SK-N-SH treated with all-trans-retinoic acid at 6 μM for 48 hours (cell line): ENCODE measurements around the gene ASTN2.

Experiments
- ATAC-seq: fragments of 200-7000 bp; cut with Tn5 transposase; 3 replicates; pipeline ENCODE4 v1.9.1; 2020; ENCODE audit warnings: mild to moderate bottlenecking, moderate library complexity
- ARNTL ChIP-seq: fragments of 450-650 bp; formaldehyde crosslinking; IDR thresholded peaks from 2 replicates; pipeline ENCODE4 v1.5.0; 2020; ENCODE audit warnings: low read depth, mild to moderate bottlenecking, moderate library complexity, borderline replicate concordance
- BACH2 ChIP-seq: fragments of 250-450 bp; sonication (Bioruptor Pico); IDR thresholded peaks from 2 replicates; pipeline ENCODE4 v1.9.0; 2021; ENCODE audit warnings: mild to moderate bottlenecking, borderline replicate concordance
- CREB5 ChIP-seq: fragments of 250-450 bp; sonication (Bioruptor Pico); IDR thresholded peaks from 2 replicates; pipeline ENCODE4 v1.5.1; 2020; ENCODE audit warnings: low read depth, mild to moderate bottlenecking, moderate library complexity
- CSDC2 ChIP-seq: fragments of 250-450 bp; sonication (Bioruptor Pico); IDR thresholded peaks from 2 replicates; pipeline ENCODE4 v1.5.0; 2020; ENCODE audit warnings: mild to moderate bottlenecking, moderate library complexity
- CSRNP3 ChIP-seq: fragments of 250-450 bp; sonication (Bioruptor Pico); IDR thresholded peaks from 2 replicates; pipeline ENCODE4 v1.5.1; 2021; ENCODE audit warnings: mild to moderate bottlenecking, moderate library complexity
- ESRRG ChIP-seq: fragments of 250-450 bp; sonication (Bioruptor Pico); IDR thresholded peaks from 2 replicates; pipeline ENCODE4 v1.6.1; 2021; ENCODE audit warnings: mild to moderate bottlenecking
- ISL1 ChIP-seq: fragments of 250-450 bp; sonication (Bioruptor Pico); IDR thresholded peaks from 2 replicates; pipeline ENCODE4 v2.1.2; 2022; ENCODE audit warnings: mild to moderate bottlenecking, moderate library complexity
- OSR1 ChIP-seq: fragments of 250-450 bp; sonication (Bioruptor Pico); IDR thresholded peaks from 2 replicates; pipeline ENCODE4 v1.8.0; 2022; ENCODE audit warnings: moderate library complexity, mild to moderate bottlenecking, inconsistent platforms
- PATZ1 ChIP-seq: fragments of 250-450 bp; sonication (Bioruptor Pico); IDR thresholded peaks from 2 replicates; pipeline ENCODE4 v1.8.0; 2020; ENCODE audit warnings: mild to moderate bottlenecking, moderate library complexity, borderline replicate concordance
- POU6F1 ChIP-seq: fragments of 250-450 bp; sonication (Bioruptor Pico); IDR thresholded peaks from 2 replicates; pipeline ENCODE4 v1.8.0; 2021; ENCODE audit warnings: low read depth, mild to moderate bottlenecking, moderate library complexity, borderline replicate concordance
- PPARA ChIP-seq: fragments of 250-450 bp; sonication (Bioruptor Pico); IDR thresholded peaks from 2 replicates; pipeline ENCODE4 v1.5.0; 2020; ENCODE audit warnings: mild to moderate bottlenecking, borderline replicate concordance
- RARB ChIP-seq: fragments of 250-450 bp; sonication (Bioruptor Pico); IDR thresholded peaks from 2 replicates; pipeline ENCODE4 v1.8.0; 2021; ENCODE audit warnings: mild to moderate bottlenecking, moderate library complexity
- SNAI2 ChIP-seq: fragments of 250-450 bp; sonication (Bioruptor Pico); IDR thresholded peaks from 2 replicates; pipeline ENCODE4 v1.5.0; 2020; ENCODE audit warnings: mild to moderate bottlenecking, moderate library complexity
- TCF4 ChIP-seq: fragments of 250-450 bp; sonication (Bioruptor Pico); IDR thresholded peaks from 2 replicates; pipeline ENCODE4 v1.8.0; 2021; ENCODE audit warnings: mild to moderate bottlenecking, moderate library complexity, borderline replicate concordance
- TOX ChIP-seq: fragments of 250-450 bp; sonication (Bioruptor Pico); IDR thresholded peaks from 2 replicates; pipeline ENCODE4 v1.8.0; 2021; ENCODE audit warnings: mild to moderate bottlenecking, moderate library complexity, borderline replicate concordance
- ZFP30 ChIP-seq: fragments of 450-650 bp; formaldehyde crosslinking; IDR thresholded peaks from 2 replicates; pipeline ENCODE4 v1.5.0; 2022; ENCODE audit warnings: mild to moderate bottlenecking, moderate library complexity
- ZNF565 ChIP-seq: fragments of 450-650 bp; formaldehyde crosslinking; conservative IDR thresholded peaks from 2 replicates; pipeline ENCODE4 v1.5.0; 2020; ENCODE audit warnings: low read depth, mild to moderate bottlenecking, moderate library complexity
- ZNF70 ChIP-seq: fragments of 450-650 bp; formaldehyde crosslinking; IDR thresholded peaks from 2 replicates; pipeline ENCODE4 v1.5.0; 2020; ENCODE audit warnings: mild to moderate bottlenecking, moderate library complexity
- ZNF8 ChIP-seq: fragments of 450-650 bp; formaldehyde crosslinking; IDR thresholded peaks from 2 replicates; pipeline ENCODE4 v1.5.0; 2020; ENCODE audit warnings: mild to moderate bottlenecking, moderate library complexity

ASTN2 gene

GRCh38 chr9:116800885-116801284 lies 614.0 kb downstream of the ASTN2 start:
- no peak for ATAC-seq
- no peak for TF ChIP-seq CREB5 (CRISPR knock-in tag)

GRCh38 chr9:116800074-116800473 lies 614.8 kb downstream of the ASTN2 start:
- no peak for ATAC-seq
- TF ChIP-seq POU6F1 (CRISPR knock-in tag) (no peak), ZNF70 (CRISPR knock-in tag) (no peak), ISL1 (CRISPR knock-in tag) (no peak), TCF4 (CRISPR knock-in tag) (no peak), SNAI2 (CRISPR knock-in tag) (no peak), ZNF565 (no peak), ZFP30 (CRISPR knock-in tag) (no peak)
- TF ChIP-seq, all 23 proteins: peak for 0

- no peak for ATAC-seq
- TF ChIP-seq ARNTL (CRISPR knock-in tag), result no peak
- TF ChIP-seq CSDC2, result no peak
- TF ChIP-seq ISL1 (CRISPR knock-in tag), result no peak
- no peak for TF ChIP-seq PATZ1 (CRISPR knock-in tag)
- TF ChIP-seq SNAI2 (CRISPR knock-in tag), result no peak
- TF ChIP-seq BACH2 (CRISPR knock-in tag), result no peak
These were observed 616.3 kb downstream of the ASTN2 start for GRCh38 chr9:116798521-116798920.

- no peak for ATAC-seq
- TF ChIP-seq CSDC2 (no peak), POU6F1 (CRISPR knock-in tag) (no peak), ARNTL (CRISPR knock-in tag) (no peak), ISL1 (CRISPR knock-in tag) (no peak), PPARA (CRISPR knock-in tag) (no peak), BACH2 (CRISPR knock-in tag) (no peak), TOX (CRISPR knock-in tag) (no peak), RARB (no peak), OSR1 (CRISPR knock-in tag) (no peak), ZNF565 (no peak), CSRNP3 (CRISPR knock-in tag) (no peak), CREB5 (CRISPR knock-in tag) (no peak), ZFP30 (CRISPR knock-in tag) (no peak), ESRRG (CRISPR knock-in tag) (no peak), ZNF8 (CRISPR knock-in tag) (no peak), SNAI2 (CRISPR knock-in tag) (no peak)
- TF ChIP-seq, all 23 proteins: peak for 0
These were observed 617.6 kb downstream of the ASTN2 start for GRCh38 chr9:116797276-116797675.
